ENCODE data around the gene GDI1.

GRCh38 chrX:154459832-154460231 is 22.9 kb downstream of the GDI1 start:
- TF ChIP-seq CTCF (tag by site-specific recombination; IDR thresholded peaks at IDR 0.05) (no peak), ZNF623 (tag by site-specific recombination; IDR thresholded peaks at IDR 0.05) (no peak), ZNF624 (tag by site-specific recombination; IDR thresholded peaks at IDR 0.05) (no peak), KLF8 (tag by site-specific recombination; IDR thresholded peaks at IDR 0.05) (no peak), ZNF747 (tag by site-specific recombination; IDR thresholded peaks at IDR 0.05) (no peak), ZBTB48 (tag by site-specific recombination; IDR thresholded peaks at IDR 0.05) (no peak), ZSCAN18 (tag by site-specific recombination; IDR thresholded peaks at IDR 0.05) (no peak), SETDB1 (IDR thresholded peaks at IDR 0.05; ENCODE audit: insufficient read length, low read length) (no peak), YY1 (tag by site-specific recombination; IDR thresholded peaks at IDR 0.05) (no peak), PBX3 (CRISPR knock-in tag; IDR thresholded peaks at IDR 0.05) (no peak), ZNF560 (tag by site-specific recombination; IDR thresholded peaks at IDR 0.05; ENCODE audit: borderline replicate concordance) (no peak)

Measured in HEK293 (cell line).